GM19025 (cell line): ENCODE measurements around the gene PRRT1.
"Not testable (repeated sequence)": the region's sequence is repeated elsewhere in the genome, so short reads cannot be mapped to it uniquely, and the experiment has no call there.

ENCODE experiments used
- ATAC-seq: cut with Tn5 transposase; IDR thresholded peaks from one replicate; pipeline ENCODE4 v1.9.1; 2021; ENCODE audit warnings: mild to moderate bottlenecking, low read depth, moderate library complexity; ENCODE audit not compliant: unreplicated experiment

Gene PRRT1

GRCh38 chr6:32105433-32105832, 46.3 kb downstream of the PRRT1 start:
- no peak for ATAC-seq

DNA sequence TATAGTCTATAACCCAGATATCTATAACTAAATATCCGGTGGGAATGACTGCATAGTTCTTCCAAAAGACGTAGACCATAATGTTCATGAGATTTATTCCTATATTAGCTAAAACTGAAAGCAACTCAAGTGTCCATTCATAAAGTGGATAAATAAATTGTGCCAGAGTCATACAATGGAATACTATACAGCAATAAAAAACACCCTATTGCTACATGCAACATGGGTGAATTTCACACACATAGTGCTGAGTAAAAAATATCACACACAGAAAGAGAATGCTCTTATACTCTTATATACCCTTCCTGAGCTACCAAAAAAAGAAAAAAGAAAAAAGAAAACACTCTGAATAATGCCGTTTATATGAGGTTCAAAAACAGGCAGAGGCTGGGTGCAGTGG, 49.5 kb downstream of the PRRT1 start:
- ATAC-seq = no peak

DNA sequence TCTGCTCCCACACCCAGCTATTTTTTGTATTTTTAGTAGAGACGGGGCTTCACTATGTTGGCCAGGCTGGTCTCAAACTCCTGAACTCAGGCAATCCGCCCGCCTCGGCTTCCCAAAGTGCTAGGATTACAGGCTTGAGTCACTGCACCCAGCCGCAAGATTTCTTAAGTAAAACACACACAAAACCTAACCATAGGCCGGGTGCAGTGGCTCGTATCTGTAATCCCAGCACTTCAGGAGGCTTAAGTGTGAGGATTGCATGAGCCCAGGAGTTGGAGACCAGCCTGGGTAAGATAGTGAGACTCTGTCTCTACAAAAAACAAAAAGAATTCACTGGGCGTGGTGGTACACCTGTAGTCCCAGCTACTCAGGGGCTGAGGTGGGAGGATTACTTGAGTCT, 51.5 kb downstream of the PRRT1 start:
- not testable (repeated sequence) for ATAC-seq
